GM12865 (cell line): ENCODE results near the gene OBSL1.

Source experiments
- DNase-seq: peaks from one replicate; pipeline ENCODE4 v3.0.0; 2010; ENCODE audit warnings: low read depth
- H3K4me3 ChIP-seq: 2 replicates; pipeline ENCODE4 v1.5.1; 2011; ENCODE audit warnings: mild to moderate bottlenecking, low read depth, low read length, control low read depth
- CTCF ChIP-seq: IDR thresholded peaks from 2 replicates; pipeline ENCODE4 v1.5.1; 2011; ENCODE audit warnings: low read length, control low read depth, low read depth, inconsistent platforms; ENCODE audit not compliant: insufficient read depth; ENCODE audit errors: missing control alignments

The OBSL1 gene

GRCh38 chr2:219554350-219554749 is 17.0 kb downstream of the OBSL1 start:
- H3K4me3 ChIP-seq, result no peak overlapping the region
- TF ChIP-seq CTCF, result no peak
- DNase-seq, result no peak

DNA sequence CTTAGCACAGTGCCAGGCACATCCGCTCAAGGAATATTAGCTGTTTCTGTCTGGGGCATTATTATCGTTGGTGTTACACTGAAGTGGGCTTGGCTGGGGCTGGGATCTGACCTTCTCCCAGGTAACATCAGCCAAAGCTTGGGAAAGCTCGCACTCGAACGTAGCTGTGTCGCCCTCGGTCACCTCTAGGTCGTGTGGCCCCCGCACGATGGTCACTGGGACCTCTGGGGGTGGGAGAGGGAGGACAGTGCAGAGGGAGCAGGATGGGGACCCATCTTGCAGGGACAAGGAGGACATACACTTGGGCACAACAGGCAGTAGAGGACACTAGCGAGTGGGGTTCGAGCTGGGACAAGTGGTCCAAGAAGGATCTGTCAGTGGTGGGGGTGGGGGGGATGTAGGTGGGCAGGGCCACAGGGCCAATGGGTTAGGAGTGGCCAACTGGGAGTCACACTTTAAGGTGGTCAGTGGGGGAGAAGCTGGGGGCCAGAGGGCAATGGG is 17.8 kb downstream of the OBSL1 start:
- H3K4me3 ChIP-seq, result no peak overlapping the region
- no peak for DNase-seq
- TF ChIP-seq CTCF, result no peak

- no peak for TF ChIP-seq CTCF
- H3K4me3 ChIP-seq, result no peak overlapping the region
- DNase-seq, result no peak
Measured at GRCh38 chr2:219553168-219553417, 18.2 kb downstream of the OBSL1 start.

DNA sequence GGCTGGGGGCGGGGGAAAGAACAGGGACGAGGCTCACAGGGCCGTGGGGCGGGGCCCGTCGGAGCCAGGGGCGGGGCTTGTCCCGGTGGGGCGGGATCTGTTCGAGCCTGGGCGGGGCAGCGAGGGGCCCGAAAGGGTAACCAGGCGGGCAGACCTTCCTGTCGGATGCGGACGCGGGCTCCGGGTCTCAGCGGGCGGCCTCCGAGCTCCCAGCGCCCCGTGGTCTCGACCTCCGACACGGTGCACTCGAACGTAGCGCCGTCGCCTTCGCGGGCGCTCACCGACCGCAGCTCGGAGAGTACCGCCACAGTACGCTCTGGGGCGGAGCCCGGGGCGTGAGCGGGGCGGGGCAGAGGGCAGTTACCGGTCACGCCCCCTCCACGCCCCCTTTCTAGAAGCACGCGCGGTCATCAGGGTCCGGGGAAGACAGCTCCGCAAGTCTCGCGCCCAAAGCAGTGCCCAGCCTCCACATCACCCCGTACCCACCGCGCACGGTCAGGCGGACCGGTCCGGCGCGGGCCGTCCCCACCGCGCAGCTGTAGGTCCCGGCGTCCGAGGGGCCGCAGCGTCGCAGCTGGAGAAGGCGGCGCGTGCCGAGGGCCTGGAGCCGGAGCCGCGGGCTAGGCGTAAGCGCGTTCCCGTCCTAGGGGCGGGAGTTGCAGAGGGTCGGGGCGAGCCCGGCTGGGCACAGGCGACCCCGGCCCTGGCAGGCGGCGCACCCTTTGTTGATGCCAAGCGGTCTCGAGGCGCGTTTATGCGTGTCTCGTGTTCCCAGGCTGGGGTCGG is 18.8 kb downstream of the OBSL1 start:
- TF ChIP-seq CTCF, result no peak
- DNase-seq, result peak; percentile 76
- peak overlapping the region; percentile 45 for H3K4me3 ChIP-seq

GRCh38 chr2:219551441-219552381 is 19.6 kb downstream of the OBSL1 start:
- DNase-seq, result no peak
- peak overlapping the region; percentile 45; the same call in 1 of the 2 replicates for H3K4me3 ChIP-seq
- TF ChIP-seq CTCF, result no peak

GRCh38 chr2:219549619-219550018 is 21.7 kb downstream of the OBSL1 start:
- no peak for TF ChIP-seq CTCF
- no peak overlapping the region for H3K4me3 ChIP-seq
- no peak for DNase-seq
